ENCODE measurements around the gene SMYD5.
A peak's percentile ranks its signal among the peaks of the same experiment; 100 is the strongest.

The SMYD5 gene

GRCh38 chr2:73243884-73244570 is 30.0 kb downstream of the SMYD5 start:
- no peak for DNase-seq

- DNase-seq = no peak
These were observed 30.5 kb downstream of the SMYD5 start for GRCh38 chr2:73244580-73244979.

- DNase-seq = no peak
These were observed 32.8 kb downstream of the SMYD5 start for GRCh38 chr2:73246850-73247249.

- peak; percentile 1 for DNase-seq
These were observed 35.6 kb downstream of the SMYD5 start for GRCh38 chr2:73249636-73250035.

GRCh38 chr2:73250872-73251846 is 37.1 kb downstream of the SMYD5 start:
- peak; percentile 12 for DNase-seq

- DNase-seq = no peak
These were observed 38.4 kb downstream of the SMYD5 start for GRCh38 chr2:73252238-73253027.

- DNase-seq = no peak
These were observed 39.4 kb downstream of the SMYD5 start for GRCh38 chr2:73253400-73253799.

GRCh38 chr2:73253901-73254300 is 39.9 kb downstream of the SMYD5 start:
- DNase-seq = no peak

- no peak for DNase-seq
These were observed 40.4 kb downstream of the SMYD5 start for GRCh38 chr2:73254343-73255006.

GRCh38 chr2:73255007-73255644 is 41.1 kb downstream of the SMYD5 start:
- no peak for DNase-seq

- no peak for DNase-seq
These were observed 42.0 kb downstream of the SMYD5 start for GRCh38 chr2:73255907-73256617.

- no peak for DNase-seq
These were observed 42.5 kb downstream of the SMYD5 start for GRCh38 chr2:73256618-73256922.

GRCh38 chr2:73257021-73257420 is 43.0 kb downstream of the SMYD5 start:
- no peak for DNase-seq

- DNase-seq = peak; percentile 27
These were observed 43.5 kb downstream of the SMYD5 start for GRCh38 chr2:73257425-73258125.

GRCh38 chr2:73258186-73258912 is 44.3 kb downstream of the SMYD5 start:
- DNase-seq = no peak

GRCh38 chr2:73258913-73259215 is 44.8 kb downstream of the SMYD5 start:
- DNase-seq = no peak

GRCh38 chr2:73259276-73259675 is 45.2 kb downstream of the SMYD5 start:
- no peak for DNase-seq

- DNase-seq = no peak
These were observed 45.8 kb downstream of the SMYD5 start for GRCh38 chr2:73259704-73260337.

- DNase-seq = no peak
These were observed 46.4 kb downstream of the SMYD5 start for GRCh38 chr2:73260338-73260984.

Data from activated T-cell treated with anti-CD3 and anti-CD28 coated beads, Interleukin-2, amount 50 U/mL, for 1 hour (primary cell).